GM23338 (cell line): ENCODE measurements around the gene FAM163A. TPM values are rescaled to one million over a fixed set of nuclear protein-coding genes. Genes with fewer than 3 reads are reported as not detected.

ENCODE experiments used
- ATAC-seq: fragments of 200-7000 bp; cut with Tn5 transposase; 3 replicates; pipeline ENCODE4 v1.9.1; 2020
- DNase-seq: peaks from one replicate; pipeline ENCODE4 v3.0.0-alpha.2; 2015; ENCODE audit warnings: low spot score
- H2AFZ ChIP-seq: fragments of 200-600 bp; sonication (generic); 2 replicates; pipeline ENCODE4 v1.8.0; 2016; ENCODE audit warnings: antibody characterized with exemption, mild to moderate bottlenecking, moderate library complexity
- H3F3A ChIP-seq: fragments of 200-600 bp; sonication (generic); replicated peaks from 2 replicates; pipeline ENCODE4 v1.8.0; 2017; ENCODE audit warnings: antibody characterized with exemption, mixed run types, low read depth
- H3K27ac ChIP-seq: fragments of 200-600 bp; sonication (generic); 2 replicates; pipeline ENCODE4 v1.6.1; 2016; ENCODE audit warnings: low read depth
- H3K27me3 ChIP-seq: fragments of 200-600 bp; sonication (generic); 2 replicates; pipeline ENCODE4 v1.8.0; 2016; ENCODE audit warnings: mild to moderate bottlenecking, mixed run types, moderate library complexity; ENCODE audit not compliant: insufficient read depth
- H3K36me3 ChIP-seq: fragments of 200-600 bp; sonication (generic); 2 replicates; pipeline ENCODE4 v1.8.0; 2016; ENCODE audit warnings: mild to moderate bottlenecking; ENCODE audit not compliant: insufficient read depth
- H3K4me1 ChIP-seq: fragments of 200-600 bp; sonication (generic); 2 replicates; pipeline ENCODE4 v1.8.0; 2016; ENCODE audit warnings: mild to moderate bottlenecking, moderate library complexity; ENCODE audit not compliant: insufficient read depth
- H3K4me2 ChIP-seq: fragments of 200-600 bp; sonication (generic); 2 replicates; pipeline ENCODE4 v1.7.1; 2017; ENCODE audit warnings: mixed run types
- H3K4me3 ChIP-seq: fragments of 200-600 bp; sonication (generic); 2 replicates; pipeline ENCODE4 v1.6.1; 2016; ENCODE audit warnings: mixed run types
- H3K79me2 ChIP-seq: fragments of 200-600 bp; sonication (generic); replicated peaks from 2 replicates; pipeline ENCODE4 v1.8.0; 2017; ENCODE audit warnings: mild to moderate bottlenecking; ENCODE audit not compliant: insufficient read depth
- H3K9me2 ChIP-seq: fragments of 200-600 bp; sonication (generic); 2 replicates; pipeline ENCODE4 v1.8.0; 2017; ENCODE audit not compliant: insufficient read depth
- H4K20me1 ChIP-seq: fragments of 200-600 bp; sonication (generic); replicated peaks from 2 replicates; pipeline ENCODE4 v1.8.0; 2017; ENCODE audit warnings: mild to moderate bottlenecking; ENCODE audit not compliant: insufficient read depth
- H3K27ac Mint-ChIP-seq: 2 replicates; pipeline ENCODE4 v1.8.0; 2020; ENCODE audit warnings: inconsistent platforms, mild to moderate bottlenecking, moderate library complexity, mixed read lengths
- H3K27me3 Mint-ChIP-seq: 3 replicates; pipeline ENCODE4 v1.8.0; 2022; ENCODE audit warnings: low read depth, mild to moderate bottlenecking, moderate library complexity, mixed read lengths, inconsistent platforms; ENCODE audit not compliant: insufficient read depth, poor library complexity
- H3K36me3 Mint-ChIP-seq: 3 replicates; pipeline ENCODE4 v1.8.0; 2021; ENCODE audit warnings: low read depth, mild to moderate bottlenecking, inconsistent platforms, moderate library complexity, mixed read lengths
- H3K4me1 Mint-ChIP-seq: 3 replicates; pipeline ENCODE4 v1.8.0; 2020; ENCODE audit warnings: mild to moderate bottlenecking, inconsistent platforms, mixed read lengths
- H3K4me3 Mint-ChIP-seq: 3 replicates; pipeline ENCODE4 v1.8.0; 2021; ENCODE audit warnings: moderate library complexity, mild to moderate bottlenecking, inconsistent platforms, mixed read lengths
- H3K9me3 Mint-ChIP-seq: 3 replicates; pipeline ENCODE4 v1.8.0; 2020; ENCODE audit warnings: moderate library complexity, mild to moderate bottlenecking, inconsistent platforms, mixed read lengths
- CREB1 ChIP-seq: fragments of 250-450 bp; sonication (Bioruptor Pico); IDR thresholded peaks from 2 replicates; pipeline ENCODE4 v1.5.0; 2020; ENCODE audit warnings: low read depth, mild to moderate bottlenecking, moderate library complexity
- CTCF ChIP-seq, 2 experiments: fragments of 200-600 bp in 1 of 2; sonication (generic) in 1 of 2; conservative IDR thresholded peaks; 2 replicates each; pipeline versions ENCODE4 v1.5.1 to v1.6.1; 2016 to 2017; ENCODE audit warnings: antibody characterized with exemption in 2 of 2, low read depth in 2 of 2, mild to moderate bottlenecking in 2 of 2, moderate library complexity in 1 of 2
- ETS1 ChIP-seq: IDR thresholded peaks from 2 replicates; pipeline ENCODE4 v1.6.1; 2016; ENCODE audit warnings: antibody characterized with exemption
- JUNB ChIP-seq: IDR thresholded peaks from one replicate; pipeline ENCODE4 v1.6.1; 2016; ENCODE audit warnings: antibody characterized with exemption; ENCODE audit not compliant: unreplicated experiment
- POLR2AphosphoS5 ChIP-seq: IDR thresholded peaks from 2 replicates; pipeline ENCODE4 v1.6.1; 2016; ENCODE audit warnings: antibody characterized with exemption, low read depth
- REST ChIP-seq: IDR thresholded peaks from one replicate; pipeline ENCODE4 v1.6.1; 2018; ENCODE audit warnings: antibody characterized with exemption; ENCODE audit not compliant: unreplicated experiment
- STAT1 ChIP-seq: IDR thresholded peaks from one replicate; pipeline ENCODE4 v1.6.1; 2016; ENCODE audit warnings: antibody characterized with exemption; ENCODE audit not compliant: unreplicated experiment
- ZNF114 ChIP-seq: fragments of 250-450 bp; sonication (Bioruptor Pico); IDR thresholded peaks from 2 replicates; pipeline ENCODE4 v1.5.0; 2020; ENCODE audit warnings: mild to moderate bottlenecking, moderate library complexity
- polyA plus RNA-seq: library from polyadenylated mRNA; unstranded; fragments of >200 nt; fragmentation: Nextera tagmentation; extraction: Ambion mirVana; gene quantifications from 2 replicates; pipeline ENCODE4 v1.2.1, GENCODE V29; 2016
- total RNA-seq: library from RNA; depleted of rRNA; stranded (reverse); fragments of >200 nt; shearing (Covaris generic); gene quantifications from 2 replicates; pipeline ENCODE4 v1.2.3, GENCODE V29; 2014

Gene FAM163A
- total and polyA plus RNA-seq, 2 experiments from 2014 or later, result not detected

- no peak for TF ChIP-seq REST
- TF ChIP-seq CTCF (conservative IDR thresholded peaks at IDR 0.05; ENCODE audit: low read depth in 2 of 2), result no peak
- TF ChIP-seq ETS1, result no peak
- TF ChIP-seq STAT1, result no peak
These were observed 80.6 kb downstream of the FAM163A start (continued) for GRCh38 chr1:179823693-179824092.

- no peaks in the 10 kb centered on the region for H3K9me2 ChIP-seq
- DNase-seq, result no peak
- H3K27ac Mint-ChIP-seq, result no peak overlapping the region
- H3K27me3 Mint-ChIP-seq, result peaks cover 6% of the 10 kb centered on the region
- H3K9me3 Mint-ChIP-seq, result no peaks in the 10 kb centered on the region
- H3K4me1 ChIP-seq, result no peaks in the 10 kb centered on the region
- H3K4me1 Mint-ChIP-seq, result peaks cover 11% of the 10 kb centered on the region
- no peaks in the 10 kb centered on the region for H3F3A ChIP-seq
- no peak overlapping the region for H3K4me2 ChIP-seq
- no peak for TF ChIP-seq STAT1
- TF ChIP-seq CREB1 (CRISPR knock-in tag), result no peak
- no peak for TF ChIP-seq CTCF (conservative IDR thresholded peaks at IDR 0.05; ENCODE audit: low read depth in 2 of 2)
- TF ChIP-seq ZNF114, result no peak
- TF ChIP-seq POLR2AphosphoS5, result no peak
- TF ChIP-seq JUNB, result no peak
- no peak for ATAC-seq
- H3K4me3 ChIP-seq, result no peak overlapping the region
- H3K27me3 ChIP-seq, result no peaks in the 10 kb centered on the region
- H3K36me3 ChIP-seq, result no peaks in the 10 kb centered on the region
- H3K36me3 Mint-ChIP-seq, result no peaks in the 10 kb centered on the region
- no peak overlapping the region for H3K27ac ChIP-seq
- H4K20me1 ChIP-seq, result no peaks in the 10 kb centered on the region
- no peak overlapping the region for H3K4me3 Mint-ChIP-seq
- no peaks in the 10 kb centered on the region for H3K79me2 ChIP-seq
- H2AFZ ChIP-seq, result no peak overlapping the region
These were observed 81.2 kb downstream of the FAM163A start for GRCh38 chr1:179824265-179824664.
